GM19397 (cell line): ENCODE results near the gene IL13RA2.

Source experiments
- ATAC-seq: cut with Tn5 transposase; IDR thresholded peaks from one replicate; pipeline ENCODE4 v1.9.1; 2021; ENCODE audit warnings: mild to moderate bottlenecking, moderate library complexity; ENCODE audit not compliant: unreplicated experiment

Gene IL13RA2

GRCh38 chrX:115017455-115017854 is at the start of gene IL13RA2:
Gene IL13RA2, minus strand, starts transcription at chrX:115017616. Its CDS starts 347 bp downstream, at chrX:115017269.
- no peak for ATAC-seq

GRCh38 chrX:115065304-115065703 is 47.9 kb upstream of the IL13RA2 start:
- no peak for ATAC-seq

- ATAC-seq: no peak
Observed at GRCh38 chrX:115060013-115060412, 42.6 kb upstream of the IL13RA2 start.

- no peak for ATAC-seq
Observed at GRCh38 chrX:115058276-115058675, 40.9 kb upstream of the IL13RA2 start.

- ATAC-seq: no peak
Observed at GRCh38 chrX:115054876-115055275, 37.5 kb upstream of the IL13RA2 start.

- no peak for ATAC-seq
Observed at GRCh38 chrX:115053223-115053622, 35.8 kb upstream of the IL13RA2 start.

- no peak for ATAC-seq
Observed at GRCh38 chrX:115047715-115048114, 30.3 kb upstream of the IL13RA2 start.

- no peak for ATAC-seq
Observed at GRCh38 chrX:115047181-115047580, 29.8 kb upstream of the IL13RA2 start.

- ATAC-seq: no peak
Observed at GRCh38 chrX:115040417-115040816, 23.0 kb upstream of the IL13RA2 start.

- no peak for ATAC-seq
Observed at GRCh38 chrX:115038406-115038805, 21.0 kb upstream of the IL13RA2 start.

- no peak for ATAC-seq
Observed at GRCh38 chrX:115036029-115036428, 18.6 kb upstream of the IL13RA2 start.

GRCh38 chrX:115031989-115032388 is 14.6 kb upstream of the IL13RA2 start:
- ATAC-seq: no peak

GRCh38 chrX:115030625-115031024 is 13.2 kb upstream of the IL13RA2 start:
- ATAC-seq: no peak

GRCh38 chrX:115029869-115030570 is 12.6 kb upstream of the IL13RA2 start:
- no peak for ATAC-seq

GRCh38 chrX:115029440-115029839 is 12.0 kb upstream of the IL13RA2 start:
- ATAC-seq: no peak

GRCh38 chrX:115023811-115024210 is 6.4 kb upstream of the IL13RA2 start:
- no peak for ATAC-seq

- no peak for ATAC-seq
Observed at GRCh38 chrX:115023139-115023538, 5.7 kb upstream of the IL13RA2 start.

GRCh38 chrX:115021121-115021520 is 3.7 kb upstream of the IL13RA2 start:
- no peak for ATAC-seq

GRCh38 chrX:115018944-115019343 is 1.5 kb upstream of the IL13RA2 start:
- ATAC-seq: no peak

- ATAC-seq: no peak
Observed at GRCh38 chrX:115018040-115018647, 728 bp upstream of the IL13RA2 start.

- ATAC-seq: no peak
Observed at GRCh38 chrX:115013705-115014104, 3.7 kb downstream of the IL13RA2 start.

- ATAC-seq: no peak
Observed at GRCh38 chrX:115011428-115011827, 6.0 kb downstream of the IL13RA2 start.

GRCh38 chrX:114999906-115000305 is 17.5 kb downstream of the IL13RA2 start:
- ATAC-seq: no peak
